ENCODE measurements around the gene SELPLG.

SELPLG gene

GRCh38 chr12:108589840-108590229, 43.9 kb downstream of the SELPLG start:
- no peak for TF ChIP-seq GATA3 (IDR thresholded peaks at IDR 0.05; ENCODE audit: low read depth, low read length)
- TF ChIP-seq GATA2 (IDR thresholded peaks at IDR 0.05; ENCODE audit: low read depth, low read length): no peak

- TF ChIP-seq GATA3 (IDR thresholded peaks at IDR 0.05; ENCODE audit: low read depth, low read length) (no peak), GATA2 (IDR thresholded peaks at IDR 0.05; ENCODE audit: low read depth, low read length) (no peak)
Observed at GRCh38 chr12:108589028-108589839, 44.5 kb downstream of the SELPLG start.

- TF ChIP-seq GATA3 (IDR thresholded peaks at IDR 0.05; ENCODE audit: low read depth, low read length) (no peak), GATA2 (IDR thresholded peaks at IDR 0.05; ENCODE audit: low read depth, low read length) (no peak)
Observed at GRCh38 chr12:108587826-108588225, 45.9 kb downstream of the SELPLG start.

GRCh38 chr12:108586306-108586705, 47.4 kb downstream of the SELPLG start:
- TF ChIP-seq GATA2 (IDR thresholded peaks at IDR 0.05; ENCODE audit: low read depth, low read length) (no peak), GATA3 (IDR thresholded peaks at IDR 0.05; ENCODE audit: low read depth, low read length) (no peak)

DNA sequence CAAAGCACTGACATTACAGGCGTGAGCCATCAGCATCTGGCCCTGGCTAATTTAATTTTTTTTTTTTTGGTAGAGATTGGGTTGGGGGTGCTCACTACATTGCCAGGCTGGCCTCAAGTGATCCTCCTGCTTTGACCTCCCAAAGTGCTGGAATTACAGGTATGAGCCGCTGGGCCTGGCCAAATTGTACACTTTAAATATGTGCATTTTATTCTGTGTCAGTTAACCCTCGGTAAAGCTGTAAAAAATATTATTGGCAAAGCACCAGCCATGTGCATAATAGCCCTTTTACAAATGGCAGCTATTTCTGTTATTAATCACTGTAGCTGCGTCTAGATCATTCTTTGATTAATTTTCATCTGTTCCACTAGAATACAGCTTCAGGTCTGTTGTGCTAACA, 47.8 kb downstream of the SELPLG start:
- no peak for TF ChIP-seq GATA3 (IDR thresholded peaks at IDR 0.05; ENCODE audit: low read depth, low read length)
- no peak for TF ChIP-seq GATA2 (IDR thresholded peaks at IDR 0.05; ENCODE audit: low read depth, low read length)

- no peak for TF ChIP-seq GATA3 (IDR thresholded peaks at IDR 0.05; ENCODE audit: low read depth, low read length)
- TF ChIP-seq GATA2 (IDR thresholded peaks at IDR 0.05; ENCODE audit: low read depth, low read length): no peak
Observed at GRCh38 chr12:108584456-108585065, 49.1 kb downstream of the SELPLG start.

- TF ChIP-seq GATA2 (IDR thresholded peaks at IDR 0.05; ENCODE audit: low read depth, low read length) (no peak), GATA3 (IDR thresholded peaks at IDR 0.05; ENCODE audit: low read depth, low read length) (no peak)
Observed at GRCh38 chr12:108583991-108584390, 49.7 kb downstream of the SELPLG start.

DNA sequence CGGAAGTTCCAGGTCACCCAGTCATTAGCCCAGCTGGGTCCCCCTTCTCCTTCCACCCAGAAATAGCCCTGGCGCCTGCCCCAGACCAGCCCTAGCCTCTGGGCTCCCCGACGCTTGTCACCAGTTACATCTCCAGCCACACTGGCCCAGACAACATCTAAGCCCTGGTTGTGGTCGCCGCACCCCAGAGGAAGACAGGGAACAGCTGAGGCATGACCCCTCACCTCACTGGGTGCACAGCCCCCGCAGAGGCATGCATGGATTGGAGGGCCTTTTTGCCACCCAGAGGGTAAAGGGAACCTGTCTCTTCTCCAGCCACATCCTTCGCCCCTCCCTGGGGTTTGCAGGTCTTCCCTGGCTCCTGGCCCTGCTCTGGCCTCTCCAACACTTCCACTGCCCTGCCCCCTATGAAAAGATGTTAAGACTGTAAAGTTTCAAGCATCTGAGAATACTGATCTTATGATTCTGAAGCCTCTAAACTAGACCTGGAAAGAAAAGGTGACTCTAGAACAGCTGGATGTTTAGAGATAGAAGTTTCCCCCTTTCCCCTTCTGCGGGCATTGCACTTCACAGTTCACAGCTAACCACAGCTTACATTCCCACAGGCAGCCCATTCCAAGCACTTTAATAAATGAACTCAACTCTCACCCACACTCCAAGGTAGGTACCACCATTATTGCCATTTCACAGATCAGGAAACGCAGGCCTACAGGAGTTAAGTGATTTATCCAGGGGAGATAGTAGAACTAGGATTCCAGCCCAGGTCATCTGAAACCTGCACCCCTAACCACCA, 50.5 kb downstream of the SELPLG start:
- TF ChIP-seq GATA2 (IDR thresholded peaks at IDR 0.05; ENCODE audit: low read depth, low read length) (no peak), GATA3 (IDR thresholded peaks at IDR 0.05; ENCODE audit: low read depth, low read length) (no peak)

- no peak for TF ChIP-seq GATA2 (IDR thresholded peaks at IDR 0.05; ENCODE audit: low read depth, low read length)
- TF ChIP-seq GATA3 (IDR thresholded peaks at IDR 0.05; ENCODE audit: low read depth, low read length): no peak
Observed at GRCh38 chr12:108582509-108582908, 51.2 kb downstream of the SELPLG start.

DNA sequence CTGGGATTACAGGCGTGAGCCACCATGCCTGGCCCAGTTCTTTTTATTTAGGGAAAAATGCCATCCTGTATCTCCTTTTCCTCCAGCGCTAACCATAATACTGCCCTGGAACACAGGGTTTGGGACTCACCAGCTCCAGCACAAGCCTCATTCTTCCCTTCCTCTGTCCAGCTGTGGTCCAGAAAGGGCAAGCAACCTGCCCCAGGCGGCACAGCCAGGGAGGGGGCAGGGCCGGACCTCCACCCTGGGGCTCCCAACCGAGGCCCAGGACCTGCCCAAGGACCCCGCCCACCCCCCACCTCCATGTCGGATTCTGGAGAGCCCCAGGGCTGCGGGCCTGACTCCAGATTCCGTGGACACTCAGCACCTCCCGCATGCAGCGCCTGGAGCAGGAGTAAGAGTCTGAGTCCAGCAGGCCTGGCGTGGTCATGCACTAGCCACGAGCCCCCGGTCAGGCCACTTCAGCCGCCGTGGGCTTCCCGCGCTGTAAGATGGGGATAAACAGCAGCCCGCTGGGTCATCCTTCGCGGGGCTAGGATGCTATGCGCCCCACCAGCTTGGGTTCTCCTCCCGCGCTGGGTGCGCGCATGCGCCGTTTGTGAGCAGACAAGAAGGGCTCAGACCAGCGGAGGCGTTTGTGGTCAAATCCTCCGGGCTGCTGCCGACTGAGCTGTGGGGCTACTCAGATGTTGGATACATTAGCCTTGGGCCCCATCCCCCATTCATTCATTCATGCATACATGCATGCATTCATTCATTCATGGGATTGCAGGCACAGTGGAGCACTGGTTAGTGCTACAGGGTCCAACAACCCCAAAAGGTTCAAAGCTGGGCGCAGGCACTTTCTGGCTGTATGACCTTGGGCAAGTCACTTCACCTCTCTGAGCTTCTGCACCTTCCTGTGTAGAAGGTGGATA, 52.1 kb downstream of the SELPLG start:
- TF ChIP-seq GATA3 (IDR thresholded peaks at IDR 0.05; ENCODE audit: low read depth, low read length) (no peak), GATA2 (IDR thresholded peaks at IDR 0.05; ENCODE audit: low read depth, low read length) (no peak)

- TF ChIP-seq GATA3 (IDR thresholded peaks at IDR 0.05; ENCODE audit: low read depth, low read length) (no peak), GATA2 (IDR thresholded peaks at IDR 0.05; ENCODE audit: low read depth, low read length) (no peak)
Observed at GRCh38 chr12:108580531-108580930, 53.2 kb downstream of the SELPLG start.

DNA sequence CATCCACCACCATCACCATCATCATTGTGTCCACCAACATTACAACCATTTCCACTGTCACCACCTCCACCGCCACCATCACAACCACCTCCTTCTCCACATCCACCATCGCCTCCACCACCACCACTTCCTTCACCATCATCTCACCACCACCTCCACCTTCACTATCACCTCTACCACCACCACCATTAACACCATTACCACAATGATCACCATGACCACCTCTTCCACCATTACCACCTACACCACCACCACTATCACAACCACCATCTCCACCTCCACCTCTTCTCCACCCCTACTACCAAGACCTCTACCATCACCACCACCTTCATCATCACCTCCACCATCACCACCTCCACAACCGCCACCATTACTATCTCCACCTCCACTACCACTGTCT, 54.9 kb downstream of the SELPLG start:
- no peak for TF ChIP-seq GATA3 (IDR thresholded peaks at IDR 0.05; ENCODE audit: low read depth, low read length)
- no peak for TF ChIP-seq GATA2 (IDR thresholded peaks at IDR 0.05; ENCODE audit: low read depth, low read length)

DNA sequence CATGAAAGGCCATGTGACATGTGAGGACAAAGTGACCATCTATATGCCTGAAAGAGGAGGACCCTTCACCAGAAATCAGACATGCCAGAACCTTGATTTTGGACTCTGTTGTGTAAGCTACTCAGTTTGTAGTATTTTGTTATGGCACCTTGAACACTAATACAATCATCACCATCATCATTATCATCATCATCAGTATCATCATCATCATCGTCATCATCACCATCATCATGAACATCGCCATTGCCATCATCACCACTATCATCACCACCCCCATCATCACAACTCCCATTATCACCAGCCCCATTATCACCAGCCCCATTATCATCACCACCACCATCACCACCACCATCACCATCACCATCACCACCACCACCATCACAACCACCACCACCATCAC, 55.4 kb downstream of the SELPLG start:
- TF ChIP-seq GATA2 (IDR thresholded peaks at IDR 0.05; ENCODE audit: low read depth, low read length): no peak
- TF ChIP-seq GATA3 (IDR thresholded peaks at IDR 0.05; ENCODE audit: low read depth, low read length): no peak

Measured in SH-SY5Y (cell line).